Measurements from ENCODE around the gene OVCA2. TPM values are rescaled to one million over a fixed set of nuclear protein-coding genes. Genes with fewer than 3 reads are reported as not detected.

The OVCA2 gene
- total RNA-seq (10 to 100 TPM; 37.2 to 75.9 (median 60.2) TPM), polyA plus RNA-seq (100 to 1,000 TPM in 2 of 3 donors, 10 to 100 TPM in 1; 57.5 to 155 (median 102) TPM)
- long read RNA-seq, donor 1, transcript OVCA2-201 (2 exons, 1,122 nt), result major isoform, 70 of 70 reads
- long read RNA-seq, donor 1, partial matches to known transcripts, result 0 of 70 reads
- long read RNA-seq, donor 1, other reads (novel, unspliced or antisense), result 0 of 70 reads
- long read RNA-seq, donor 2, transcript OVCA2-201 (2 exons, 1,122 nt), result major isoform, 27 of 27 reads
- long read RNA-seq, donor 2, partial matches to known transcripts, result 0 of 27 reads
- long read RNA-seq, donor 2, other reads (novel, unspliced or antisense), result 0 of 27 reads
- long read RNA-seq, donor 3, transcript OVCA2-201 (2 exons, 1,122 nt), result major isoform, 30 of 30 reads
- long read RNA-seq, donor 3, partial matches to known transcripts, result 0 of 30 reads
- long read RNA-seq, donor 3, other reads (novel, unspliced or antisense), result 0 of 30 reads
- long read RNA-seq, donor 4, transcript OVCA2-201 (2 exons, 1,122 nt), result major isoform, 90 of 95 reads
- long read RNA-seq, donor 4, partial matches to known transcripts, result 0 of 95 reads
- long read RNA-seq, donor 4, other reads (novel, unspliced or antisense), result 5 of 95 reads
- long read RNA-seq, donor 5, transcript OVCA2-201 (2 exons, 1,122 nt), result major isoform, 103 of 103 reads
- long read RNA-seq, donor 5, partial matches to known transcripts, result 0 of 103 reads
- long read RNA-seq, donor 5, other reads (novel, unspliced or antisense), result 0 of 103 reads
- long read RNA-seq, donor 6, transcript OVCA2-201 (2 exons, 1,122 nt), result major isoform, 57 of 60 reads
- long read RNA-seq, donor 6, partial matches to known transcripts, result 0 of 60 reads
- long read RNA-seq, donor 6, other reads (novel, unspliced or antisense), result 3 of 60 reads
- long read RNA-seq, donor 7, transcript OVCA2-201 (2 exons, 1,122 nt), result major isoform, 27 of 27 reads
- long read RNA-seq, donor 7, partial matches to known transcripts, result 0 of 27 reads
- long read RNA-seq, donor 7, other reads (novel, unspliced or antisense), result 0 of 27 reads
- long read RNA-seq, donor 8, transcript OVCA2-201 (2 exons, 1,122 nt), result major isoform, 38 of 38 reads
- long read RNA-seq, donor 8, partial matches to known transcripts, result 0 of 38 reads
- long read RNA-seq, donor 8, other reads (novel, unspliced or antisense), result 0 of 38 reads
- long read RNA-seq, donor 9, transcript OVCA2-201 (2 exons, 1,122 nt), result major isoform, 24 of 24 reads
- long read RNA-seq, donor 9, partial matches to known transcripts, result 0 of 24 reads
- long read RNA-seq, donor 9, other reads (novel, unspliced or antisense), result 0 of 24 reads
- long read RNA-seq, donor 10, transcript OVCA2-201 (2 exons, 1,122 nt), result major isoform, 24 of 24 reads
- long read RNA-seq, donor 10, partial matches to known transcripts, result 0 of 24 reads
- long read RNA-seq, donor 10, other reads (novel, unspliced or antisense), result 0 of 24 reads

GRCh38 chr17:2041561-2042389 lies at the start of gene OVCA2:
TSS of gene OVCA2 (plus strand) at chr17:2042022. CDS start at chr17:2042048, 26 bp downstream.
- Histone ChIP-seq H3K4me3 (peak within 1 kb of the TSS; percentile 12 to 98 (median 73)), H3K27me3 (no peaks in the 10 kb centered on the region), H3K4me1 (replicated peaks in 1 of 2) (peaks cover 15 to 29% of the 10 kb centered on the region in 2 donors), H3K9me3 (replicated peaks in 1 of 3) (no peaks in the 10 kb centered on the region), H3K36me3 (replicated peaks in 1 of 2) (peaks cover 0 to 35% of the 10 kb centered on the region in 2 donors), H3K27ac (peak within 1 kb of the TSS; percentile 66 to 100 (median 91))
- DNase-seq, result peak; percentile 94 to 98 (median 97)
- 0 to 2% (median 1%) methylated on average over 13 to 93 of the region's 93 CpGs for WGBS, 4 donors
- intact Hi-C loops (cut with DNase I), result no loop called here
- TF ChIP-seq CTCF (IDR thresholded peaks at IDR 0.05), result peak; percentile 4 to 51 (median 43)
- peak; percentile 55 to 81 for TF ChIP-seq POLR2A (IDR thresholded peaks at IDR 0.05)

GRCh38 chr17:1992541-1992940 lies 49.3 kb upstream of the OVCA2 start:
- Histone ChIP-seq H3K36me3 (replicated peaks in 1 of 2) (no peaks in the 10 kb centered on the region), H3K27ac (no peak overlapping the region), H3K9me3 (replicated peaks in 1 of 3) (no peaks in the 10 kb centered on the region), H3K4me1 (replicated peaks in 1 of 2) (peaks cover 12 to 40% of the 10 kb centered on the region in 2 donors), H3K4me3 (no peak overlapping the region), H3K27me3 (no peaks in the 10 kb centered on the region)
- intact Hi-C loops (cut with DNase I), result no loop called here
- no peak for DNase-seq
- WGBS, 4 donors, result 80 to 94% (median 90%) methylated on average over 10 of the region's 10 CpGs
- TF ChIP-seq POLR2A (IDR thresholded peaks at IDR 0.05) (no peak), CTCF (IDR thresholded peaks at IDR 0.05) (no peak)

- no peak for DNase-seq
- TF ChIP-seq POLR2A (IDR thresholded peaks at IDR 0.05) (no peak), CTCF (IDR thresholded peaks at IDR 0.05) (no peak)
- Histone ChIP-seq H3K4me1 (replicated peaks in 1 of 2) (peaks cover 32 to 48% of the 10 kb centered on the region in 2 donors), H3K9me3 (replicated peaks in 1 of 3) (no peaks in the 10 kb centered on the region), H3K4me3 (no peak overlapping the region), H3K27ac (no peak overlapping the region), H3K27me3 (no peaks in the 10 kb centered on the region), H3K36me3 (replicated peaks in 1 of 2) (no peaks in the 10 kb centered on the region)
- 95 to 98% (median 96%) methylated on average over 4 of the region's 4 CpGs for WGBS, 4 donors
- intact Hi-C loops (cut with DNase I), result no loop called here
Observed at GRCh38 chr17:1994707-1995106, 47.1 kb upstream of the OVCA2 start.

Measured in adrenal gland (tissue), 19 donors.